K562 (cell line): ENCODE data around the gene MBD4. TPM values are rescaled to one million over a fixed set of nuclear protein-coding genes. Genes with fewer than 3 reads are reported as not detected.

ENCODE experiments used
- ATAC-seq: fragments of 200-7000 bp; cut with Tn5 transposase; 3 replicates; pipeline ENCODE4 v1.9.1; 2020; ENCODE audit warnings: moderate library complexity
- BruUV-seq: library from RNA; stranded (reverse); fragments of 400-500 nt; replicated peaks from 2 replicates; lab custom pipeline; 2021; lab: Mats Ljungman, UMichigan
- CTCF ChIA-PET: fragments of 300-600 bp; formaldehyde crosslinking; extraction: SDS; loops from one replicate; lab custom pipeline; 2021; ENCODE audit warnings: low intra/inter-chr PET ratio; lab: Yijun Ruan, JAX
- POLR2A ChIA-PET: fragments of 300-600, 350-650 bp; sonication (Branson Sonifier 250); formaldehyde crosslinking; extraction: SDS; loops from one replicate; lab custom pipeline; 2021; ENCODE audit warnings: antibody characterized with exemption, inconsistent platforms; lab: Yijun Ruan, JAX
- DNase-seq, 4 experiments: peaks; one replicate each; pipeline versions ENCODE4 v3.0.0 to v3.0.0-alpha.2; 2011 to 2018; ENCODE audit warnings: low spot score in 3 of 4, mixed read lengths in 3 of 4; ENCODE audit errors: extremely low read depth in 1 of 4
- FAIRE-seq: peaks from 2 replicates; lab custom pipeline; 2011; peaks lifted over from hg19 to GRCh38; lab: Jason Lieb, UNC
- H2AFZ ChIP-seq: 2 replicates; pipeline ENCODE4 v1.6.0; 2011; ENCODE audit warnings: low read depth, low read length, control low read depth, inconsistent platforms
- H3K27ac ChIP-seq: fragments of 200-600 bp; 3 replicates; pipeline ENCODE4 v1.8.0; 2011; ENCODE audit warnings: low read depth, mild to moderate bottlenecking, control low read depth, inconsistent platforms, low read length, moderate library complexity, mixed read lengths; ENCODE audit errors: extremely low read depth
- H3K27me3 ChIP-seq, 2 experiments: fragments of 300-600 bp in 1 of 2; 2 replicates in 1 of 2; 3 replicates in 1 of 2; pipeline versions ENCODE4 v1.6.0 to v1.8.0; 2011; ENCODE audit warnings: inconsistent platforms in 2 of 2, low read length in 2 of 2, mild to moderate bottlenecking in 1 of 2, mixed read lengths in 1 of 2, moderate library complexity in 1 of 2; ENCODE audit not compliant: control insufficient read depth in 2 of 2, insufficient read depth in 2 of 2
- H3K36me3 ChIP-seq: fragments of 300-600 bp; 3 replicates; pipeline ENCODE4 v1.8.0; 2011; ENCODE audit warnings: mild to moderate bottlenecking, low read length, inconsistent platforms; ENCODE audit not compliant: control insufficient read depth, insufficient read depth
- H3K4me1 ChIP-seq, 2 experiments: fragments of 200-600 bp in 1 of 2; replicated peaks in 1 of 2; 2 replicates in 1 of 2; 3 replicates in 1 of 2; pipeline versions ENCODE4 v1.5.1 to v1.8.0; 2011; ENCODE audit warnings: inconsistent platforms in 2 of 2, low read length in 2 of 2, mild to moderate bottlenecking in 1 of 2, mixed read lengths in 1 of 2, moderate library complexity in 1 of 2; ENCODE audit not compliant: control insufficient read depth in 2 of 2, insufficient read depth in 2 of 2
- H3K4me2 ChIP-seq: 2 replicates; pipeline ENCODE4 v1.6.1; 2011; ENCODE audit warnings: low read length, control low read depth, inconsistent platforms, mixed read lengths; ENCODE audit not compliant: insufficient read depth
- H3K4me3 ChIP-seq: fragments of 200-600 bp; sonication (generic), shearing (Covaris generic); 2 replicates; pipeline ENCODE4 v1.5.1; 2016; ENCODE audit warnings: control low read depth, inconsistent platforms
- H3K79me2 ChIP-seq: fragments of 200-600 bp; 3 replicates; pipeline ENCODE4 v1.8.0; 2011; ENCODE audit warnings: low read length, inconsistent platforms; ENCODE audit not compliant: control insufficient read depth, insufficient read depth
- H3K9ac ChIP-seq, 2 experiments: 2 replicates each; pipeline versions ENCODE4 v1.6.0 to v1.6.1; 2011; ENCODE audit warnings: low read depth in 2 of 2, low read length in 2 of 2, control low read depth in 1 of 2, inconsistent platforms in 1 of 2, mild to moderate bottlenecking in 1 of 2, mixed read lengths in 1 of 2; ENCODE audit not compliant: insufficient read depth in 1 of 2
- H3K9me1 ChIP-seq: one replicate; pipeline ENCODE4 v1.6.0; 2011; ENCODE audit warnings: inconsistent platforms, mild to moderate bottlenecking, low read length, moderate library complexity; ENCODE audit not compliant: control insufficient read depth, insufficient read depth
- H3K9me3 ChIP-seq: replicated peaks from 2 replicates; pipeline ENCODE4 v1.5.1; 2011; ENCODE audit warnings: low read depth, low read length, inconsistent platforms; ENCODE audit not compliant: control insufficient read depth, insufficient read depth
- H4K20me1 ChIP-seq: replicated peaks from 2 replicates; pipeline ENCODE4 v1.6.1; 2011; ENCODE audit warnings: low read length, inconsistent platforms, mixed read lengths; ENCODE audit not compliant: control insufficient read depth, insufficient read depth
- ATF3 ChIP-seq, 2 experiments: fragments of 450-650 bp in 1 of 2; sonication (generic) in 1 of 2; formaldehyde crosslinking in 1 of 2; IDR thresholded peaks in 1 of 2; conservative IDR thresholded peaks in 1 of 2; 2 replicates each; pipeline versions ENCODE4 v1.6.1 to v1.8.1; 2016 to 2023; ENCODE audit warnings: mild to moderate bottlenecking in 2 of 2, moderate library complexity in 2 of 2, inconsistent platforms in 1 of 2, missing genetic modification reagents in 1 of 2
- E2F6 ChIP-seq, 2 experiments: IDR thresholded peaks; 2 replicates each; pipeline ENCODE4 v1.6.1; 2011; ENCODE audit warnings: borderline replicate concordance in 1 of 2, control low read depth in 1 of 2, low read depth in 1 of 2, low read length in 1 of 2, mild to moderate bottlenecking in 1 of 2, mixed read lengths in 1 of 2, moderate library complexity in 1 of 2; ENCODE audit not compliant: insufficient read depth in 1 of 2, insufficient read length in 1 of 2, poor library complexity in 1 of 2, severe bottlenecking in 1 of 2; ENCODE audit errors: extremely low read depth in 1 of 2
- FOXJ3 ChIP-seq: sonication (generic); formaldehyde crosslinking; IDR thresholded peaks from 2 replicates; pipeline ENCODE4 v1.4.0; 2020; ENCODE audit warnings: mild to moderate bottlenecking, missing genetic modification reagents
- MYC ChIP-seq, 2 experiments: fragments of 250-450 bp in 1 of 2; sonication (Bioruptor Pico) in 1 of 2; IDR thresholded peaks; 2 replicates each; pipeline versions ENCODE4 v1.5.1 to v1.6.1; 2012 to 2021; ENCODE audit warnings: low read depth in 2 of 2, borderline replicate concordance in 1 of 2, improper control_type of control experiment in 1 of 2, low read length in 1 of 2, mild to moderate bottlenecking in 1 of 2, moderate library complexity in 1 of 2
- ZNF699 ChIP-seq: fragments of 250-450 bp; sonication (Bioruptor Pico); IDR thresholded peaks from 2 replicates; pipeline ENCODE4 v1.8.0; 2021; ENCODE audit warnings: mild to moderate bottlenecking, moderate library complexity; ENCODE audit not compliant: insufficient replicate concordance
- ZNF79 ChIP-seq: fragments of 250-450 bp; sonication (Bioruptor Pico); IDR thresholded peaks from 2 replicates; pipeline ENCODE4 v1.4.0; 2020; ENCODE audit warnings: low read depth, mild to moderate bottlenecking, moderate library complexity
- WGBS: fragments of 100-300 bp; shearing (Covaris generic); methylation state at CpG from one replicate; pipeline ENCODE4 v1.1.6; 2016; ENCODE audit warnings: low coverage, mixed read lengths; ENCODE audit not compliant: insufficient coverage; ENCODE audit errors: missing lambda C conversion rate; 5-methylcytosine and 5-hydroxymethylcytosine counted together
- in situ Hi-C: fragments of 300-500 bp; cut with MboI; formaldehyde crosslinking; loops from 4 replicates; pipeline ENCODE4 v1.15.0; 2018; ENCODE audit warnings: inconsistent platforms, mixed read lengths
- intact Hi-C: fragments of 100-400 bp; cut with micrococcal nuclease; formaldehyde crosslinking; loops from 2 replicates; pipeline ENCODE4 v1.14.2; 2022
- polyA plus RNA-seq, 8 experiments: library from polyadenylated mRNA; depleted of rRNA in 4 of 8; stranded (reverse) in 5 of 8; unstranded in 3 of 8; fragments of >200 nt; fragmentation: Nextera tagmentation in 2 of 8; fragmentation: Illumina TruSeq in 1 of 8; extraction: Ambion mirVana in 2 of 8; extraction: Trizol in 1 of 8; gene quantifications; 2 replicates each; pipeline versions ENCODE4 v1.2.1 to v1.2.3, GENCODE V29; 2011 to 2014; ENCODE audit warnings: inconsistent platforms in 1 of 8, missing spikeins in 1 of 8
- total RNA-seq, 7 experiments: library from RNA; depleted of rRNA in 6 of 7; stranded (reverse); fragments of >200 nt in 6 of 7; fragmentation: Illumina TruSeq in 2 of 7; extraction: Trizol in 2 of 7; gene quantifications; 2 replicates each; pipeline versions ENCODE4 v1.2.1 to v1.2.3, GENCODE V29; 2011 to 2021; ENCODE audit warnings: low replicate concordance in 1 of 7

The MBD4 gene
- total and polyA plus RNA-seq, 9 of the 15 experiments (the other 6 are each of a cell fraction or from before 2014, with no cell fraction given), result 13.3 to 63.9 (median 39.0) TPM

- Histone ChIP-seq H3K27ac (no peak overlapping the region; the same call in 2 of the 3 replicates), H3K4me1 (peaks cover 14 to 21% of the 10 kb centered on the region in 2 experiments; a peak in 4 of 5 replicates), H4K20me1 (no peaks in the 10 kb centered on the region), H3K9ac (peak overlapping the region in 1 of 2 experiments; percentile 72; a peak in 2 of 4 replicates), H3K4me3 (no peak overlapping the region), H3K9me1 (no peaks in the 10 kb centered on the region), H3K9me3 (no peaks in the 10 kb centered on the region), H2AFZ (no peak overlapping the region), H3K79me2 (no peaks in the 10 kb centered on the region), H3K27me3 (no peaks in the 10 kb centered on the region), H3K4me2 (no peak overlapping the region), H3K36me3 (peaks cover 26% of the 10 kb centered on the region; the same call in 2 of the 3 replicates)
- intact Hi-C loops, result loop anchor here (5.0 kb wide), 1 partner anchor 40 kb away; the partner anchor contains the start of gene IFT122
- WGBS, result 55% methylated on average over 8 of the region's 12 CpGs
- no peak for FAIRE-seq
- POLR2A ChIA-PET, result interaction anchor here (1.3 to 2.1 kb wide), 2 partner anchors 33 to 42 kb away, joined by 4 read pairs; partner anchors contain the start of genes IFT122 and MBD4
- TF ChIP-seq ATF3 (IDR thresholded peaks at IDR 0.05) (no peak), ATF3 (CRISPR knock-in tag; conservative IDR thresholded peaks at IDR 0.05) (no peak), ZNF79 (CRISPR knock-in tag) (no peak), FOXJ3 (CRISPR knock-in tag) (no peak), MYC (IDR thresholded peaks at IDR 0.05; ENCODE audit: low read depth, low read length) (0 out of 2 replicates have a peak, but pooled peaks have one; percentile 25), MYC (CRISPR knock-in tag; IDR thresholded peaks at IDR 0.05; ENCODE audit: borderline replicate concordance, low read depth) (no peak; the same call in 1 of the 2 replicates), ZNF699 (CRISPR knock-in tag) (no peak), E2F6 (IDR thresholded peaks at IDR 0.05; ENCODE audit: borderline replicate concordance in 1 of 2, extremely low read depth in 1 of 2, insufficient read depth in 1 of 2, insufficient read length in 1 of 2, low read depth in 1 of 2, low read length in 1 of 2, poor library complexity in 1 of 2, severe bottlenecking in 1 of 2) (peak in 1 of 2 experiments; percentile 12)
- CTCF ChIA-PET, result no interaction called here
- ATAC-seq, result peak; percentile 78
- DNase-seq, result peak; percentile 22 to 46 (median 24)
- in situ Hi-C loops, result loop anchor here (5.0 kb wide), 2 partner anchors 350 to 615 kb away; no protein-coding TSS in a partner anchor
- no TSS peak for BruUV-seq
These were observed 42.1 kb upstream of the MBD4 start for GRCh38 chr3:129481766-129482332.
